T-helper 1 cell (primary cell): ENCODE measurements around the gene NREP.
"Not testable (repeated sequence)": the region's sequence is repeated elsewhere in the genome, so short reads cannot be mapped to it uniquely, and the experiment has no call there.

ENCODE experiments used
- DNase-seq, 5 donors: peaks; one replicate each; pipeline ENCODE4 v3.0.0-alpha.2; 2012 to 2020

The NREP gene

GRCh38 chr5:111738118-111738517 lies 18.9 kb downstream of the NREP start:
- no peak for DNase-seq

GRCh38 chr5:111737716-111738115 lies 19.3 kb downstream of the NREP start:
- DNase-seq, result no peak

- DNase-seq, result no peak
Measured at GRCh38 chr5:111735583-111736270, 21.3 kb downstream of the NREP start.

GRCh38 chr5:111734597-111734996 lies 22.4 kb downstream of the NREP start:
- DNase-seq, result no peak

- DNase-seq, result no peak
Measured at GRCh38 chr5:111734013-111734412, 23.0 kb downstream of the NREP start.

- DNase-seq, result no peak
Measured at GRCh38 chr5:111733571-111733970, 23.4 kb downstream of the NREP start.

- no peak for DNase-seq
Measured at GRCh38 chr5:111731638-111732037, 25.4 kb downstream of the NREP start.

GRCh38 chr5:111730659-111731382 lies 26.2 kb downstream of the NREP start:
- no peak for DNase-seq

GRCh38 chr5:111728941-111729340 lies 28.1 kb downstream of the NREP start:
- no peak for DNase-seq

- DNase-seq, result no peak
Measured at GRCh38 chr5:111726986-111727385, 30.0 kb downstream of the NREP start.

GRCh38 chr5:111722140-111722539 lies 34.9 kb downstream of the NREP start:
- DNase-seq, result no peak

- DNase-seq, result no peak
Measured at GRCh38 chr5:111720333-111720890, 36.6 kb downstream of the NREP start.

- no peak for DNase-seq
Measured at GRCh38 chr5:111719773-111720172, 37.2 kb downstream of the NREP start.

GRCh38 chr5:111716789-111717188 lies 40.2 kb downstream of the NREP start:
- DNase-seq, result not testable (repeated sequence)

GRCh38 chr5:111707630-111708164 lies 49.3 kb downstream of the NREP start:
- DNase-seq, result no peak

- DNase-seq, result no peak
Measured at GRCh38 chr5:111706345-111706744, 50.6 kb downstream of the NREP start.

GRCh38 chr5:111704452-111705085 lies 52.4 kb downstream of the NREP start:
- DNase-seq, result peak in 1 of 5 donors; percentile 4

GRCh38 chr5:111703662-111704061 lies 53.3 kb downstream of the NREP start:
- DNase-seq, result peak in 1 of 5 donors; percentile 56

- DNase-seq, result no peak
Measured at GRCh38 chr5:111699976-111700375, 57.0 kb downstream of the NREP start.

GRCh38 chr5:111699324-111699723 lies 57.7 kb downstream of the NREP start:
- DNase-seq, result no peak

- DNase-seq, result no peak
Measured at GRCh38 chr5:111697881-111698757, 58.9 kb downstream of the NREP start.

- no peak for DNase-seq
Measured at GRCh38 chr5:111697215-111697614, 59.8 kb downstream of the NREP start.
